ENCODE data around the gene CDC34.

Gene CDC34

DNA sequence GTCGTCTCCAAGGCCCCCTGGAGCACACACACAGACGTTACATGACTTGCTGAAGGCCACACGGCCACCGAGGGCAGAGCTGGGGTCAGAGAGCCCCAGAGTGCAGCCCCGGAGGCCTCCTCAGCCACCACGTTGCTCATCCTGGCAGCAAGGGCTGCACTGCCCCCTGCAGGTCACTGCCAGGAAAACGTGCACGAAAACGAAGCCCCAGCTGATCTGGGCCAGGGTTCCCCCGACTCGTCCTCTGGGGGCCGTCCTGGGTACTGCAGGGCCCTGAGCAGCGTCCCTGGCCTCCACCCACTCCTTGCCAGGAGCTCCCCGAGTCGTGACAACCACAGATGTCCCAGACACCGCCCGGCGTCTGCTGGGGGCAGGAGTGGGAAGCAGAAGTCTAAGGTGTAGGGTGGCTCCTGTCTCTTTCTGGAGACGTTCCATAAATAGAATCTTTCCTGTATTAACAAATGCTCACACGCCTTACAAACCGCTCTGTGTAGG is 20.9 kb upstream of the CDC34 start:
- peak overlapping the region; percentile 38 to 79 for H3K9ac ChIP-seq (ENCODE audit: low read depth in 1 of 2, low read length in 2 of 2)

DNA sequence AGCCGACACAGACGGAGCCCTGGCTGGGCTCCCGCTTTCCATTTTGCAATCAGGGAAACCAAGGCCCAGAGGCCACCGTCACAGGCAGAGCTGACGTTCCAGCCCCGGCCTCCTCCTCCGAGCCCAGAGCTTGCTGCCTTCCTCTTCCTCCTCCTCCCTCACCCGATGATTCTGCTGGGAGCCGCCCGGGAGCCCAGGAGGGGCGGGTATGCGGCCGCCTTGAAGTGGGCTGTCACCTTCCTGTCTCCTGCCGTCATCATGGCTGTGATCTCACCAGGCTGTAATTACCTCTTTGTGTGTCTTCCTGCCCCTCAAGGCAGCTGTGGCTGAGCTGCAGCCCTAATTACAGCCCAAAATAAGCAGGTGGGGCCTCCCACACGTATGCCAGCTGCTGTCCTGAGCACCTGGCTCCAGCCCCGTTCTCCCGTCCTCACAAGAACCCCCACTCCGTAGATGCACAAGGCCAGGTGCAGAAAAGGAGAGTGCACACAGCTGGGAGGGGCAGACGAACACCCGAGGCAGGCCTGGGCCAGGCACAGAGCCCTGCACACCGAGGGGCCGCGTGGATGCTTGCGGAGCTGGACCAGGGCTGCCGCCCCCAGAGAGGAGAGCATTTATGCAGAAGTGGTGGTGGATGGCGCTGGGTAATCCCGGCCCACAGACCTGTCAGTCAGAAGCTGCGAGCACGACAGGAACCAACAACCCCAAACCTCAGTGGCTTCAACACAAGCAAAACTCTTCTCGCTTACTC is 20.3 kb upstream of the CDC34 start:
- Histone ChIP-seq H3K27me3 (ENCODE audit: control insufficient read depth in 2 of 2, insufficient read depth in 2 of 2, low read length in 2 of 2) (peaks cover 4 to 10% of the 10 kb centered on the region in 2 donors), H3K27ac (ENCODE audit: low read depth in 2 of 2, low read length in 2 of 2) (peak overlapping the region; percentile 75 to 91), H3K36me3 (ENCODE audit: control insufficient read depth in 2 of 2, insufficient read depth in 2 of 2, low read length in 2 of 2) (peaks cover 2 to 5% of the 10 kb centered on the region in 2 donors), H3K9me3 (ENCODE audit: control insufficient read depth in 2 of 2, low read length in 2 of 2) (no peaks in the 10 kb centered on the region), H3K9ac (ENCODE audit: low read depth in 1 of 2, low read length in 2 of 2) (peak overlapping the region; percentile 38 to 79), H3K4me1 (ENCODE audit: control insufficient read depth in 2 of 2, insufficient read depth in 2 of 2, low read length in 2 of 2) (peaks cover 29 to 33% of the 10 kb centered on the region in 2 donors), H3K4me3 (ENCODE audit: low read length in 2 of 2) (peak overlapping the region in 1 of 2 donors; percentile 65)

More for the DNA sequence above, 20.9 kb upstream of the CDC34 start:
- peaks cover 30 to 34% of the 10 kb centered on the region in 2 donors for H3K4me1 ChIP-seq (ENCODE audit: control insufficient read depth in 2 of 2, insufficient read depth in 2 of 2, low read length in 2 of 2)
- H3K27ac ChIP-seq (ENCODE audit: low read depth in 2 of 2, low read length in 2 of 2), result peak overlapping the region; percentile 75 to 91
- H3K4me3 ChIP-seq (ENCODE audit: low read length in 2 of 2), result peak overlapping the region in 1 of 2 donors; percentile 65
- H3K36me3 ChIP-seq (ENCODE audit: control insufficient read depth in 2 of 2, insufficient read depth in 2 of 2, low read length in 2 of 2), result peaks cover 2 to 5% of the 10 kb centered on the region in 2 donors
- H3K9me3 ChIP-seq (ENCODE audit: control insufficient read depth in 2 of 2, low read length in 2 of 2), result no peaks in the 10 kb centered on the region
- H3K27me3 ChIP-seq (ENCODE audit: control insufficient read depth in 2 of 2, insufficient read depth in 2 of 2, low read length in 2 of 2), result peaks cover 4 to 10% of the 10 kb centered on the region in 2 donors

- Histone ChIP-seq H3K4me1 (ENCODE audit: control insufficient read depth in 2 of 2, insufficient read depth in 2 of 2, low read length in 2 of 2) (peaks cover 26 to 29% of the 10 kb centered on the region in 2 donors), H3K36me3 (ENCODE audit: control insufficient read depth in 2 of 2, insufficient read depth in 2 of 2, low read length in 2 of 2) (peaks cover 2 to 5% of the 10 kb centered on the region in 2 donors), H3K9ac (ENCODE audit: low read depth in 1 of 2, low read length in 2 of 2) (no peak overlapping the region), H3K27me3 (ENCODE audit: control insufficient read depth in 2 of 2, insufficient read depth in 2 of 2, low read length in 2 of 2) (peaks cover 4 to 10% of the 10 kb centered on the region in 2 donors), H3K9me3 (ENCODE audit: control insufficient read depth in 2 of 2, low read length in 2 of 2) (no peaks in the 10 kb centered on the region), H3K27ac (ENCODE audit: low read depth in 2 of 2, low read length in 2 of 2) (no peak overlapping the region), H3K4me3 (ENCODE audit: low read length in 2 of 2) (no peak overlapping the region)
Observed at GRCh38 chr19:512547-513365, 18.8 kb upstream of the CDC34 start.

GRCh38 chr19:513368-514165 is 18.0 kb upstream of the CDC34 start:
- H3K9me3 ChIP-seq (ENCODE audit: control insufficient read depth in 2 of 2, low read length in 2 of 2), result no peaks in the 10 kb centered on the region
- H3K27ac ChIP-seq (ENCODE audit: low read depth in 2 of 2, low read length in 2 of 2), result no peak overlapping the region
- H3K27me3 ChIP-seq (ENCODE audit: control insufficient read depth in 2 of 2, insufficient read depth in 2 of 2, low read length in 2 of 2), result peaks cover 4 to 10% of the 10 kb centered on the region in 2 donors
- H3K9ac ChIP-seq (ENCODE audit: low read depth in 1 of 2, low read length in 2 of 2), result no peak overlapping the region
- H3K4me3 ChIP-seq (ENCODE audit: low read length in 2 of 2), result no peak overlapping the region
- peaks cover 2 to 5% of the 10 kb centered on the region in 2 donors for H3K36me3 ChIP-seq (ENCODE audit: control insufficient read depth in 2 of 2, insufficient read depth in 2 of 2, low read length in 2 of 2)
- peaks cover 18 to 21% of the 10 kb centered on the region in 2 donors for H3K4me1 ChIP-seq (ENCODE audit: control insufficient read depth in 2 of 2, insufficient read depth in 2 of 2, low read length in 2 of 2)

DNA sequence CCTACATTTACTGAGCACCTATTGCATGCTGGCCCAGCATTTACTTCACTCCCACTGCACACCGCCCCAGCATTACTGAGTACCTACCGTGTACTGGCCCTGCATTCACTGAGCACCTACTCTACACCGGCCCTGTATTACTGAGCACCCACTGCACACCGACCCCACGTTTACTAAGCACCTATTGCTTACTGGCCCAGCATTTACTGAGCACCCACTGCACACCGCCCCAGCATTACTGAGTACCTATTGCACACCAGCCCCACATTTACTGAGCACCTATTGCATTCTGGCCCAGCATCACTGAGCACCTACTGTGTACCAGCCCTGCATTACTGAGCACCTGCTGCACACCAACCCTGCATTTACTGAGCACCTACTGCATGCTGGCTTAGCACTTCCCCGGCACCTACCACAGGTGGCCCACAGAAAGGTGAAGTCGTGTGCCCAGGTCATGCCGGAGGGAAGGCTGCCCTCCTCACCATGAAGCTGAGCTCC is 17.3 kb upstream of the CDC34 start:
- Histone ChIP-seq H3K9me3 (ENCODE audit: control insufficient read depth in 2 of 2, low read length in 2 of 2) (no peaks in the 10 kb centered on the region), H3K4me3 (ENCODE audit: low read length in 2 of 2) (no peak overlapping the region), H3K27ac (ENCODE audit: low read depth in 2 of 2, low read length in 2 of 2) (no peak overlapping the region)

GRCh38 chr19:517721-518597 is 13.6 kb upstream of the CDC34 start:
- Histone ChIP-seq H3K27me3 (ENCODE audit: control insufficient read depth in 2 of 2, insufficient read depth in 2 of 2, low read length in 2 of 2) (peaks cover 4 to 10% of the 10 kb centered on the region in 2 donors), H3K27ac (ENCODE audit: low read depth in 2 of 2, low read length in 2 of 2) (no peak overlapping the region), H3K4me1 (ENCODE audit: control insufficient read depth in 2 of 2, insufficient read depth in 2 of 2, low read length in 2 of 2) (no peaks in the 10 kb centered on the region), H3K9ac (ENCODE audit: low read depth in 1 of 2, low read length in 2 of 2) (no peak overlapping the region), H3K9me3 (ENCODE audit: control insufficient read depth in 2 of 2, low read length in 2 of 2) (no peaks in the 10 kb centered on the region), H3K4me3 (ENCODE audit: low read length in 2 of 2) (no peak overlapping the region), H3K36me3 (ENCODE audit: control insufficient read depth in 2 of 2, insufficient read depth in 2 of 2, low read length in 2 of 2) (peaks cover 0 to 2% of the 10 kb centered on the region in 2 donors)

More for the DNA sequence above, 17.3 kb upstream of the CDC34 start:
- H3K9ac ChIP-seq (ENCODE audit: low read depth in 1 of 2, low read length in 2 of 2), result no peak overlapping the region
- H3K4me1 ChIP-seq (ENCODE audit: control insufficient read depth in 2 of 2, insufficient read depth in 2 of 2, low read length in 2 of 2), result peaks cover 17 to 18% of the 10 kb centered on the region in 2 donors
- H3K36me3 ChIP-seq (ENCODE audit: control insufficient read depth in 2 of 2, insufficient read depth in 2 of 2, low read length in 2 of 2), result peaks cover 2 to 5% of the 10 kb centered on the region in 2 donors
- H3K27me3 ChIP-seq (ENCODE audit: control insufficient read depth in 2 of 2, insufficient read depth in 2 of 2, low read length in 2 of 2), result peaks cover 4 to 10% of the 10 kb centered on the region in 2 donors

DNA sequence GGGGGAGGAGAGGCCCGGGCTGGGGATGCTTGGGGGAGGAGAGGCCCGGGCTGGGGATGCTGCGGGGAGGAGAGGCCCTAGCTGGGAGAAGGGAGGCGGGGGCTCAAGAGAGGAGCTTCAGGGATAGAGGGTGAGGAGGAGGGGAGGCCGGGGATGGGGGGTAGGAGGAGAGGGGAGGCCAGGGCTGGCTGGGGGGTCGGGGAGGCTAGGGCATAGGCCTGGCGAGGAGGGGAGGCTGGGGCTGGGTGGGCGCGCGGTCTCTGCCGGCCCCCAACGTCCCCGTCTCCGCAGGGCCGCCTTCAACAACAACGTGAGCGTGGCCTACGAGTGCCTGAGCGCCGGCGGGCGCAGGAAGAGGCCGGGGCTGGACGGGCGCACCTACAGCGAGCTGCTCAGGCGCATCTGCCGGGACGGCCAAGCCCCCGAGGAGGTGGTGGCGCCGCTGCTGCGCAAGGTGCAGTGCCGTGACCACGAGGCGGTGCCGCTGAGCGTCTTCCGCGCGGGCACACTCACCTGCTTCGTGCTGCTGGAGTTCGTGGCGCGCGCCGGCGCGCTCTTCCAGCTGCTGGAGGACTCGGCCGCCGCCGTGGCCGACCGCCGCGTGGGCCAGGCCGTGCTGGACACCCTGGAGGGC is 12.8 kb upstream of the CDC34 start:
- H3K4me3 ChIP-seq (ENCODE audit: low read length in 2 of 2), result no peak overlapping the region
- no peak overlapping the region for H3K9ac ChIP-seq (ENCODE audit: low read depth in 1 of 2, low read length in 2 of 2)
- peaks cover 4 to 8% of the 10 kb centered on the region in 2 donors for H3K27me3 ChIP-seq (ENCODE audit: control insufficient read depth in 2 of 2, insufficient read depth in 2 of 2, low read length in 2 of 2)
- H3K4me1 ChIP-seq (ENCODE audit: control insufficient read depth in 2 of 2, insufficient read depth in 2 of 2, low read length in 2 of 2), result no peaks in the 10 kb centered on the region
- H3K27ac ChIP-seq (ENCODE audit: low read depth in 2 of 2, low read length in 2 of 2), result no peak overlapping the region
- no peaks in the 10 kb centered on the region for H3K9me3 ChIP-seq (ENCODE audit: control insufficient read depth in 2 of 2, low read length in 2 of 2)
- H3K36me3 ChIP-seq (ENCODE audit: control insufficient read depth in 2 of 2, insufficient read depth in 2 of 2, low read length in 2 of 2), result peaks cover 0 to 2% of the 10 kb centered on the region in 2 donors

DNA sequence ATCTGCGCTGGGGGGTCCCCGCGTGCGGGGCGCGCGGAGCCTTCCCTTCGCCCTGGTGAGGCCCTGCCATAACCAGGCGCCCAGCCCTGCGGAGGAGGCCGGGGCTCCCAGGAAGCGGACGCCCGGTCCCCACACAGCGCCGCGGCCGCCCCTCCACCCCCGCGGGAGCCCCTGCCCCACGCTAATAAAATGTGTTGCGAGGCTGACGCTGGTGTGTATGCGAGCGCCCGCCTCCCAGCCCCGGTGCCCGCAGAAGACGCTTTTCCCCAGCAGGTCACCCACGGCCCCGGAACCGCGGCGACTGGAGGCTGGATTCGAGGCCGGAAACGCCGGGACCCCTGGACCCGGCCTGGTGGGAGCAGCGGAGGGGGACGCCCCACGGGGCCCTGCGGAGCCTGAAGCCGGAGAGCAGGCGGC is 12.1 kb upstream of the CDC34 start:
- Histone ChIP-seq H3K27me3 (ENCODE audit: control insufficient read depth in 2 of 2, insufficient read depth in 2 of 2, low read length in 2 of 2) (peaks cover 0 to 2% of the 10 kb centered on the region in 2 donors), H3K4me1 (ENCODE audit: control insufficient read depth in 2 of 2, insufficient read depth in 2 of 2, low read length in 2 of 2) (no peaks in the 10 kb centered on the region), H3K36me3 (ENCODE audit: control insufficient read depth in 2 of 2, insufficient read depth in 2 of 2, low read length in 2 of 2) (no peaks in the 10 kb centered on the region), H3K9me3 (ENCODE audit: control insufficient read depth in 2 of 2, low read length in 2 of 2) (no peaks in the 10 kb centered on the region), H3K4me3 (ENCODE audit: low read length in 2 of 2) (no peak overlapping the region), H3K27ac (ENCODE audit: low read depth in 2 of 2, low read length in 2 of 2) (no peak overlapping the region), H3K9ac (ENCODE audit: low read depth in 1 of 2, low read length in 2 of 2) (no peak overlapping the region)

Measured in mucosa of rectum (tissue), 2 donors.